HG02678 (cell line): Measurements from ENCODE around the gene GABRP.
A peak's percentile ranks its signal among the peaks of the same experiment; 100 is the strongest.
"Not testable (repeated sequence)": the region's sequence is repeated elsewhere in the genome, so short reads cannot be mapped to it uniquely, and the experiment has no call there.

Experiments
- ATAC-seq: cut with Tn5 transposase; IDR thresholded peaks from one replicate; pipeline ENCODE4 v1.9.1; 2021; ENCODE audit warnings: mild to moderate bottlenecking, moderate library complexity; ENCODE audit not compliant: unreplicated experiment

GABRP gene

DNA sequence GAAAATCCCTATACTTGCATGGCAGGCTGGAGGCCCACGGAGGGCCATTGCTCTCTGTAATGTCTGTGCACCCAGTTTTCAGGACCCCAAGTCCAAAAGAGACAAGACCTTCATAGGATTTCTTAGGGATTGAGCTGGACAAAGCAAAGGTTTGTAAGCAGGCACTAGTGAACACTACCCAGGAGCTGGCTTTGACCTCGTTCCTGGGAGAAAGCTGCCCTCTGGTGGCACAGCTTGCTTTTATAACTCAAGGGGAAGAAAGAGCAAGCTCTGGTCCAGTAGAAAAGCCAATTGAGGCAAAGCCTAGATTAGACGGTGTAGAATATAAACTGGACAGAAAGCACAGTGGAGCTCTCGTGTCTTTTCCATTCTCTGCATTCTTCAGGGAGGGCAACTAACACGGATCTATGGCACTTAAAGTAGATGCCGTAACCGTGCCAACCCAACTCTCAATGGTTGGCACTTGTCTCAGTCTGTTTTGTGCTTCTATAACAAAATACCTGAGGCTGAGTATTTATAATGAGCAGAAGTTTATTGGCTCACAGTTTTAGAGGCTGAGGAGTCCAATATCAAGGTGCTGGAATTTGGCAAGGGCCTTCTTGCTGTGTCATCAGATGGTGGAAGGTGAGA is 7.9 kb downstream of the GABRP start:
- ATAC-seq, result peak; percentile 63

DNA sequence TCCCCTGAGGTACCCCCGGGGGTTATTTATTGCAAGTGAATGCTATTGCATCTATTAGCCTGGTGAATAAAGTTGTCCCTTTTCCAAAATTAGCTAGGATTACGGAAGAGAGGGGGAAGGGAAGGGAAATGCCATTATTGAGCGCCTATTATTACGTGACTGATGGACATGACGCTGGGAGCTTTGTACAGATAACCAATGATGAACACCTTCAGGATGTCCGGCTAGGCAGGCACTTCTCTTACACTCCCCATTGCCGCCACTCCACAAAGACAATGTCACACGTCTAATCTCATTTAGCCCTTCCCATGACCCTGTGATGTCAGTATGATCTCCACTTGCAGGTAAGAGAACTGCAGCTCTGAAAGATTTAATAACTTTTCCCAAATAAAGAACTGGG is 9.4 kb downstream of the GABRP start:
- ATAC-seq, result no peak

DNA sequence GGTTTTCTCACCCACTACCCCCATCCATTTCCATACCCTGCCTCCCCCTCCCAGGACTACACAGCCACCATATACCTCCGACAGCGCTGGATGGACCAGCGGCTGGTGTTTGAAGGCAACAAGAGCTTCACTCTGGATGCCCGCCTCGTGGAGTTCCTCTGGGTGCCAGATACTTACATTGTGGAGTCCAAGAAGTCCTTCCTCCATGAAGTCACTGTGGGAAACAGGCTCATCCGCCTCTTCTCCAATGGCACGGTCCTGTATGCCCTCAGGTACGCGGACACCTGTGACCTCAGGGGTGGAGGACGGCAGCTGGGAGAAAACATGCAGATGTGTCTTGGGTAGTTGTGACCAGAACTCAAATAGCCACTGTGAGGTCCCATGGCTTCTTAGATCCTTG is 11.6 kb downstream of the GABRP start:
- ATAC-seq, result no peak

DNA sequence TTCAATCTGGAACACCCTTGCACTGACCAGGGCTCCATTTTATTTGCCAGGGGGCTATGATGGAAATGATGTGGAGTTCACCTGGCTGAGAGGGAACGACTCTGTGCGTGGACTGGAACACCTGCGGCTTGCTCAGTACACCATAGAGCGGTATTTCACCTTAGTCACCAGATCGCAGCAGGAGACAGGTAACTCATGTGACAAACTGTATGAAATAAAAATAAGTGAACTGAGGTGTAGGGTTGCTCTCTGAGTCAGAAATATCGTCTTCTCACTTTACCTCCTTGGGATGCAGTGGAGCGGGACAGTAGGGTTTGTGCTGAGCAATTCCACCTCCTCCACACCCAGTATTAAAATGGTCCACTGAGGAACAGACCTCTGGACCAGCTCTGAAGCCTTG is 22.1 kb downstream of the GABRP start:
- no peak for ATAC-seq

DNA sequence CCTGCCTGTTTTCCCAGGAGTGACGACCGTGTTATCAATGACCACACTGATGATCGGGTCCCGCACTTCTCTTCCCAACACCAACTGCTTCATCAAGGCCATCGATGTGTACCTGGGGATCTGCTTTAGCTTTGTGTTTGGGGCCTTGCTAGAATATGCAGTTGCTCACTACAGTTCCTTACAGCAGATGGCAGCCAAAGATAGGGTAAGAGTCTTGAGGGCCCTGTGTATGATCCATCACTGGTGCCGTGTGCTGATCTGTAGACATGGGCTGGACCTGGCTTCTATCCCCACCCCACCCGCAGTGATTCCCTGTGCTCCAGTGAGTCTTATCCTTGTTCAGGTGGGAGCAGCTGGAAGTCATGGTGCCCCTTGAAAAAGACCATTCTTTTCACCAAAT is 26.0 kb downstream of the GABRP start:
- no peak for ATAC-seq

DNA sequence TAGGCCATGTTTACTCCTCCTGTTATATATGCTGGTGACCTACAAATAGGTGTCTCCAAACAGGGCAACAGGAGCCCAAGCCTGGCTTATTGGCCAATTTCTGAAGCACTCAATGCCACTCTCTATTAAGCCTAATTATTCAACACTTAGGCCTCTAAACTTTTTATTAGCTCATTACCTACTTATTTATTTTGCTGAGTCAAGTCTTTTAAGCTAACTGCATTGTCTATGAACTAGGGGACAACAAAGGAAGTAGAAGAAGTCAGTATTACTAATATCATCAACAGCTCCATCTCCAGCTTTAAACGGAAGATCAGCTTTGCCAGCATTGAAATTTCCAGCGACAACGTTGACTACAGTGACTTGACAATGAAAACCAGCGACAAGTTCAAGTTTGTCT is 28.2 kb downstream of the GABRP start:
- no peak for ATAC-seq

DNA sequence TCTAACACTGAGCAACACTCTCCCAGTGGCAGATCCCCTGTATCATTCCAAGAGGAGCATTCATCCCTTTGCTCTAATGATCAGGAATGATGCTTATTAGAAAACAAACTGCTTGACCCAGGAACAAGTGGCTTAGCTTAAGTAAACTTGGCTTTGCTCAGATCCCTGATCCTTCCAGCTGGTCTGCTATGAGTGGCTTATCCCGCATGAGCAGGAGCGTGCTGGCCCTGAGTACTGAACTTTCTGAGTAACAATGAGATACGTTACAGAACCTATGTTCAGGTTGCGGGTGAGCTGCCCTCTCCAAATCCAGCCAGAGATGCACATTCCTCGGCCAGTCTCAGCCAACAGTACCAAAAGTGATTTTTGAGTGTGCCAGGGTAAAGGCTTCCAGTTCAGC is 29.7 kb downstream of the GABRP start:
- ATAC-seq, result no peak

DNA sequence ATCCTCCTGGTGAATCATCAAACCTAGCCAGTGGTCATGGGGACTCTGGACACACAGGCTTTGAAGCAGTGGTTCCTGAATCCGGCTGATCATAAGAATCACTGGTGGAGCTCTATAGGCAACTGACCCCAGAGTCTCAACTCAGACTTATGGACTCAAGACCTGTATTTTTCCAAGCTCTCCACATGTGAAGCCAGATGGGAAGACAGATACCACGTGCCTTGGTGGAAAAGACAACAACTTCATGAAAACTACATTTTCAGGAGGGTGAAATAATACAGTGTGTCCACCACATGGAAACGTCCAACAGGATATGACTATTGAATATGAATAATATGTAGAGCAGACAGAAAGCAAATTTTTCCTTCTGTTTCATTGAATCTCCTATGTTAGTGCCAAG is 33.7 kb downstream of the GABRP start:
- ATAC-seq, result no peak

DNA sequence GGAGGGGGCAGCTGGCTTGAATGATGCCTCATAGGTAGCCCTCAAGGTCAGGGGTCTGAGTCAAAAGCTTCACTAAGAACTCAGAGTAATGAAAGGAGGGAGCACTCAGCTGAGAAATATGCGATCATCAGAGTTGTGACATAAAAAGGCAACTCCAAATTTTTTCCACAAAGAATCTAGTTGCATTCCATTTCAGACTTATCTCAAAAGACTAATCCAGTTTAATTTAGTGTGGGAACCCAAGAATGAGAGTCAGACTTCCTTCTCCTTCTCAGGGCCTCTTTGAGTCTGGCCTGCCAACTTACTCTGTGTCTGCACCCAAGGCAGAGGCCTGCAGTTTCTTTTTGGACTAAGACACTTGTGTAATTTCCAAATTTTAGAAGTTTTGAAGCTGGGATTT is 34.7 kb downstream of the GABRP start:
- no peak for ATAC-seq

DNA sequence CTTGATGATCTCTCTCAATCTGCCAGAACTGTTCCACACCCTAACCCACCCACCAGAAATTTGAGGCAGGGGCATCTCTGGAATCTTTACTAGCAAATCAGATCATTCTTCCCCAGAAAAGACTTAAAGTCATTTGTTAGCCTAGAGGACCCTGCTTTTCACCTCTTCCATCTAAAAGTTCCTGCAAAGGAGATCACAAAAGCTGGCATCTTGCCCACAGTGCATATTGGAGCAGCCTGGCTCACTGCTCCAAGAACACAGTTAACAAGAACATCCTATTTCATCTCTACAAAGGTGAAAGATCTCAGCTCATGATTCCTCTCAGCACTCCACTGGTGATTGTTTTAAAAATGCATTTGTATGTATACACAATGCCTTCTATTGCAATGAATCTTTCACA is 36.3 kb downstream of the GABRP start:
- no peak for ATAC-seq

DNA sequence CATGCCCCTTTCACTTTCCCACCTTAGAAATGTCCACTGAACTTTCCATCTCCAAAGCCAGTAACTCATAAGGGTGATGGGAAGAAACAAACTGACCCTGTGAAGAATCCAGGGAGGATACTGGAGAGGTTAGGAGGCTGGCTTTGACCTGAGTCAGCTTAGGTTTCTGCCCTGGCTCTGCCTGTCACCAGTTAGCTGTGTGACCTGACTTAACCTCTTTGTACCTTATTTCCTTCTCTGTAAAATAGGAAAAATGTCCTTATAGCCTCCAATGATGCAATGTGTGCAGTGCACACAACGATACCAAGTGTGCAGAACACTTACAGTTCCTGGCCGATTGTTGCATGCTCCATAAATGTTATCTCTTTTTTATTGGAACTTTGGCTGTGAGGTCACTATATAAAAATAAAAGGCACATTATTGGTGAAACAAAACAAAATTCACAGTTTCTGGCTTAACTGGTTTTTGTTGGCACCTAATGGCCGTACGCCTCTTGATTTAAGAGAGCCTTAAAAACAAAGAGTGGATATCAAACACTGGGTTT is 37.8 kb downstream of the GABRP start:
- no peak for ATAC-seq

DNA sequence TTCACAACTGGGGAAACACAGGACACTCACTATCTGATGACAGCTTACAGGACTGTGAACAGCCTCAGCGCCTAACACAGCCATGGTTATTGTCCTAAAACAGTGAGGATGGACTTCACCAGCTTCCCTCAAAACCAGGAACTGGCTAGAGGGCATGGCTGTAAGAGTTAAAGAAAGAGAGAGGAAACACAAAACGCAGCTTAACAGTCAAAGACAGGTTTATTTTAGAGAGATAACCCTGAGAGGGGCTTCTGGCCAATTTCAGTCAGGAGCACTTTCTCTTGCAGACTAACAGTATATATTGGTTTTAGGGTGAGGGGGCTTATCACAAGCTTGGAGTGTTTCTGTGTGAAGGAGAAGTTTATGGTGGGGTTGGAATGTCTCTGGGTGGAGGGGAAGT is 42.6 kb downstream of the GABRP start:
- no peak for ATAC-seq

DNA sequence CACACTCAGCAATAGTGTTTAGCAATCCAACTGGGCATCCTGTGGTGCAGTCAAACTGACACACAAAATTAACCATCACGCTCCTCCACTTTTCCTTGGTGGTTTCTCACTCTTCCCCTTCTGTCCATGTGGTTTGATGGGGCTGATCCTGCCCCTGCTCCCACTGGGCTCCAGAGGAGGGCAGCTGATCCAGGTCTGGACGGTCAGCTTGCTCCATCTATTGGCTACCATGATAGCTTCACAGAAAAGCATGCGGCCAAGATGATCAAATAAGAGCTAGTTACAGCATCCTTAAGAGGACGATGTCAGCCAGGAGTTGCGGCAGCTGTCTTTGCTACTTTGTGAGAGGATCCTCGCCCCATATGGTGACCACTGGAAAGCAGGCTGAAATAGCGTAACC is 48.7 kb downstream of the GABRP start:
- ATAC-seq, result no peak

DNA sequence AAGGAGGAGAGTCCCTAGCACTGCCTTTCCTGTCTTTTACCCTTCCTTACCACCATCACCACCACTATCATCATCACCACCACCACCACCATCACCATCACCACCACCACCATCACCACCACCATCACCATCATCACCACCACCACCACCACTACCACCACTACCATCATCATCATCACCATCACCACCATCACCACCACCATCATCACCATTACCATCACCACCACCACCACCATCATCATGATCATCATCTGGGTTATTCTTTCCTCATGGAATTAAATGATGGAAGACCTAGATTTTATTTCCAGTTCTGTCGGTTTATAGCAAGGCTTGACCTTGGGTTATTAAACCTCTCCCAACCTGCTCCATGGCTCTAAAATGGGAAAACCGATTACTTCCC is 50.5 kb downstream of the GABRP start:
- ATAC-seq, result not testable (repeated sequence)

DNA sequence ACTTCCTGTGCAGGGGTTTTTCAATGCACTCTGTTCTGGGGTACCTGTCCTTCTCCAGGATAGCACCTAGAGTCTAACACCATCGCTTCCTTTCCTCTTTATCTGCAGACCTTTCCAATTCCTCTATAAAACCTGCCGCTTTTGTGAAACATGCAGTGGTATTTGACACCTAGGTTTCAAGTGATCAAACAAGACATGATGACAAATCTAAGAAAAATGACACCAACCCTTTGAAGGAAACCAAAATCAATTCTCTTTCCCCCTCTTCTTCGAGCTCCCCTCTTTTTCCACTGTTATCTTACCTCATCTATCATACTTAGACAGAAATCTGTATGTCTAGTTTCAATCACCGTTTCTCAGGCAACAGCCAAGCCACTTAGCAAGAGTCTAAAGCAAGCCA is 52.7 kb downstream of the GABRP start:
- ATAC-seq, result no peak

DNA sequence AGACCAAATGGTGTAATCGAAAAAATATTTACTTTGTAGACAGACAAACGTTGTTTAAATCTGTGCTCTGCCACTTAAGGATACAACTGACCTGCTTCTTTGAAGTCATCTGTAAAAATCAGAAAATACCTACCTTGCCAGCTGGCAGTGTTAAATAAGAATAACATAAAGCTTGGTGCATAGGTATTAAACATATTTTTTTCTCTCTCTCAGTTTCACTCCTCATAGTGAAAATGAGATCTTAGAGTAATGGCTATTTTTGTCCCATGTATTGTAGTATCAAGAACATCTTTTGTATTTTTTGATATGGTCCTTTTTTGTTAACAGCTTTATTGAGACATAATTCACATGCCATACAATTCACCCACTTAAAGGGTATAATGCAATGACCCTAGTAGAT is 60.3 kb downstream of the GABRP start:
- ATAC-seq, result no peak

DNA sequence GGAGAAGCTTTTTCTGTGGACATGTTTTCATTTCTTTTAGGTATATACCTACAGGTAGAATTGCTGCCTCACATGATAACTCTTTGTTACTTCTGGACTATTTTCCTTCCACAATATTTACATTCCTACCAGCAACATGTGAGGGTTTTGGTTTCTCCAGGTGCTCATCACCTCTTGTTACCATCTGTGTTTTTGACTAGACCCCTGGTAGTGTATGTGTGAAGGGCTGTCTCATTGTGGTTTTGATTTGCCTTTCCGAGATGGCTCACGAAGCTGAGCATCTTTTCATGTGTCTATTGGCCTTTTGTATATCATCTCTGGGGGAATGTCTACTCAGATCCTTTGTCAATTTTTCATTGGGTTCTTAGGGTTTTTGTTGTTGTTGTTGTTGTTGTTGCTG is 61.1 kb downstream of the GABRP start:
- no peak for ATAC-seq

DNA sequence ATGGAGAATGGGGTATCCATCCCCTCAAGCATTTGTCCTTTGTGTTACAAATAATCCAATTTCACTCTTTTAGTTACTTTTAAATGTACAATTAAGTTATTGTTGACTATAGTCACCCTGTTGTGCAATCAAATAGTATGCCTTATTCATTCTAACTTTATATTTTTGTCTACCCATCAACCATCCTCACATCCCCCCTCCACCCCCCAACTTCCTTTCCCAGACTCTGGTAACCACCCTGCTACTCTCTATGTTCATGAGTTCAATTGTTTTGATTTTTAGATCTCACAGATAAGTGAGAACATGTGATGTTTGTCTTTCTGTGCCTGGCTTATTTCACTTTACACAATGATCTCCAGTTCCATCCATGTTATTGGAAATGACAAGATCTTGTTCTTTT is 62.9 kb downstream of the GABRP start:
- ATAC-seq, result no peak

DNA sequence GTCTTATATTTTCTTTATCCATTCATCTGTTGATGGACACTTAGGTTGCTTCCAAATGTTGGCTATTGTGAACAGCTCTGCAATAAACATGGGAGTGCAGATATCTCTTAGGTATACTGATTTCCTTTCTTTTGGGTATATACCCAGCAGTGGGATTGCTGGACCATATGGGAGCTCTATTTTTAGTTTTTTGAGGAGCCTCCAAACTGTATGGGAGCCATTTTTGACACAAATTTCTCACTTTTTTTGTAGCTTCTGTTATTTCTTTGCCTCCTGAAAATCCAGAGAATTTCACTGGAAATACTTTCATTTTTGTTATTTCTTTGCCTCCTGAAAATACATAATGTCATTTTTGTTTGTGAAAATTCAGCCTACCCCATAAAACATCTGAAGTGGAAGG is 63.3 kb downstream of the GABRP start:
- no peak for ATAC-seq

DNA sequence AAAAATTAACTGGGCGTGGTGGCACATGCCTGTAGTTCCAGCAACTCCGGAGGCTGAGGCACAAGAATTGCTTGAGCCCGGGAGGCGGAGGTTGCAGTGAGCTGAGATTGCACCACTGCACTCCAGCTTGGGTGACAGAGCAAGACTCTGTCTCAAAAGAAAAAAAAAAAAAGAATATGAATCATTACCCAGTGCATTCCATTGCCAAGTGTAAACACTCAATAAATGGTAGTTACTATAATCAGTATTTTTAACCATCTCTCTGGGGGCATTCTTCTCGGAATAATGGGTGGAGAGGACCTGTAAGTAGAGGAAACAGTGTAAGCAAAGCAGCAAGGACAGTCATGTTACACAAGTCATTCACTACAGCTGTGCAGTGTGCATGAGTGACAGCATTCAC is 64.5 kb downstream of the GABRP start:
- no peak for ATAC-seq

DNA sequence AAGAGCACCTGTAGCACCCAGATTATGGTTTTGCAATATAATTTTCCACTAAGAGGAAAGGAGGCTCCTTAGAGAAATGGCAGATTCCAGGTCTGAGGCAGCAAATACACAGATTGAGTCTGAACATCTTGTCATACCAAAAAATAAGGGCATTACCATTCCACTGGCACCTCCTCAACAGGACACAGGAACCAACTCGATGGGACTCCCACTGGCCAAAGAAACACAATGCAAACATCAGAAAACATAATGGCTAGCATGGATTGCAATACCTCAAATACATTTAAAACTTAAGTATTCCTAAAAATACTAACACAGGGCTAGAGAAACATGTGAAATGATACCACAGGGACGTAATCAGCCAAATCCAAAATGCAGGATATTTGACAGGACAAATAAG is 65.8 kb downstream of the GABRP start:
- ATAC-seq, result no peak

DNA sequence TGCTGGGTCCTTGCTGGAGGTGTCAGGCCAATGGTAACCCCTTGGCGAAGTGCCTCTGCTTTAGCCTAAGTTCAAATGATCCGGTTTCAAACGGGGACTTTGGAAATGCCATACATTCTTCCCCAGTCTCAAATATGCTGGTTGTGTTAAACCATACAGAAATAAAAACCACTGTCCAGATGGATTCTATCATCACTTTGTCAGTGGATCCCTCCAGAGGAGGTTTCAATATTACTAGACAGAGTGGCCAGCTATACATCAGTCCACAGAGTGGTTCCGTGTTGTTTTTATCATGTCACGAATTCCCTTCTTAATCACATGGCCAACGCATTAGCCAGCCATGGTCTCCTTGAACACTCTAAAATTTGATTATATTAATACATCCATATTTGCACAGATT is 71.0 kb downstream of the GABRP start:
- no peak for ATAC-seq

DNA sequence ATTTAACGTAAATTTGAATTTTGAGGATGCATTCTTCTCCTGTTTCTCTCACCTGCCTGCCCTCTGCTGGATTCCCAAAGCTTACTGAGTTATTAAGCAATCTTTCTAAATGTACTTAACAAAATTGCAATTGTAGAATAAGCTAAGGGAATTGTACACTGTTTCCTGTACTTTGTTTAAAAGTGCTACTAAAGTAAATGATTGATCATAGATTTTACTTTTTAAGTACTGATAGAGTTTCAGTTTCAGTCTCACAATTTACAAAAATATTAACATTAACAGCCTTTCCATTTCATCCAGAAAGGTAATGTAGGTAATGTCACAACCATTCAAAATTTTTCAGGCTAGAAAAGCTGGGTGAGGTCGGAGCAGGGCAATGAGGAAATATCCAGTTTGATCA is 73.5 kb downstream of the GABRP start:
- no peak for ATAC-seq
